ENCODE data around the gene TMEM97. TPM values are rescaled to one million over a fixed set of nuclear protein-coding genes. Genes with fewer than 3 reads are reported as not detected.

Gene TMEM97
- total and polyA plus RNA-seq, 9 of the 15 experiments (the other 6 are each of a cell fraction or from before 2014, with no cell fraction given), result 34.6 to 121 (median 76.0) TPM

- TF ChIP-seq E2F3 (CRISPR knock-in tag; IDR thresholded peaks at IDR 0.05), result peak; percentile 78; the same call in 1 of the 2 replicates
- peak; percentile 51; the same call in 1 of the 2 replicates for TF ChIP-seq MXI1 (IDR thresholded peaks at IDR 0.05; ENCODE audit: low read depth, low read length)
- no peak for TF ChIP-seq ZZZ3 (IDR thresholded peaks at IDR 0.05)
- TF ChIP-seq, protein P1, sequence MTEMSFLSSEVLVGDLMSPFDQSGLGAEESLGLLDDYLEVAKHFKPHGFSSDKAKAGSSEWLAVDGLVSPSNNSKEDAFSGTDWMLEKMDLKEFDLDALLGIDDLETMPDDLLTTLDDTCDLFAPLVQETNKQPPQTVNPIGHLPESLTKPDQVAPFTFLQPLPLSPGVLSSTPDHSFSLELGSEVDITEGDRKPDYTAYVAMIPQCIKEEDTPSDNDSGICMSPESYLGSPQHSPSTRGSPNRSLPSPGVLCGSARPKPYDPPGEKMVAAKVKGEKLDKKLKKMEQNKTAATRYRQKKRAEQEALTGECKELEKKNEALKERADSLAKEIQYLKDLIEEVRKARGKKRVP (CRISPR knock-in tag; IDR thresholded peaks at IDR 0.05), result peak; percentile 54; the same call in 1 of the 2 replicates
- no peak for TF ChIP-seq EHMT2 (IDR thresholded peaks at IDR 0.05)
- no peak for TF ChIP-seq MED1 (CRISPR knock-in tag; IDR thresholded peaks at IDR 0.05; ENCODE audit: borderline replicate concordance)
- peak; percentile 80 for TF ChIP-seq ZNF589 (CRISPR knock-in tag; IDR thresholded peaks at IDR 0.05; ENCODE audit: low read depth)
- TF ChIP-seq, protein P2, sequence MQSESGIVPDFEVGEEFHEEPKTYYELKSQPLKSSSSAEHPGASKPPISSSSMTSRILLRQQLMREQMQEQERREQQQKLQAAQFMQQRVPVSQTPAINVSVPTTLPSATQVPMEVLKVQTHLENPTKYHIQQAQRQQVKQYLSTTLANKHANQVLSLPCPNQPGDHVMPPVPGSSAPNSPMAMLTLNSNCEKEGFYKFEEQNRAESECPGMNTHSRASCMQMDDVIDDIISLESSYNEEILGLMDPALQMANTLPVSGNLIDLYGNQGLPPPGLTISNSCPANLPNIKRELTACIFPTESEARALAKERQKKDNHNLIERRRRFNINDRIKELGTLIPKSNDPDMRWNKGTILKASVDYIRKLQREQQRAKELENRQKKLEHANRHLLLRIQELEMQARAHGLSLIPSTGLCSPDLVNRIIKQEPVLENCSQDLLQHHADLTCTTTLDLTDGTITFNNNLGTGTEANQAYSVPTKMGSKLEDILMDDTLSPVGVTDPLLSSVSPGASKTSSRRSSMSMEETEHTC (IDR thresholded peaks at IDR 0.05), result no peak
- peak; percentile 44 for TF ChIP-seq REST (IDR thresholded peaks at IDR 0.05; ENCODE audit: borderline replicate concordance)
- TF ChIP-seq REST (CRISPR knock-in tag; IDR thresholded peaks at IDR 0.05; ENCODE audit: low read depth), result 0 out of 2 replicates have a peak, but pooled peaks have one; percentile 25
- TF ChIP-seq PBX2 (CRISPR knock-in tag; IDR thresholded peaks at IDR 0.05; ENCODE audit: low read depth), result no peak
- TF ChIP-seq PBX2 (tag; conservative IDR thresholded peaks at IDR 0.05; ENCODE audit: low read depth), result no peak
- TF ChIP-seq, protein P3, sequence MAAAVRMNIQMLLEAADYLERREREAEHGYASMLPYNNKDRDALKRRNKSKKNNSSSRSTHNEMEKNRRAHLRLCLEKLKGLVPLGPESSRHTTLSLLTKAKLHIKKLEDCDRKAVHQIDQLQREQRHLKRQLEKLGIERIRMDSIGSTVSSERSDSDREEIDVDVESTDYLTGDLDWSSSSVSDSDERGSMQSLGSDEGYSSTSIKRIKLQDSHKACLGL (CRISPR knock-in tag; IDR thresholded peaks at IDR 0.05; ENCODE audit: borderline replicate concordance, poor library complexity, severe bottlenecking), result no peak
Observed at GRCh38 chr17:28335201-28335958, 16.4 kb downstream of the TMEM97 start, which contains the start of the genes IFT20 and TNFAIP1 (continued).

All from K562 (cell line).